Astrocyte of the spinal cord (primary cell): ENCODE results near the gene CSNK2A1.

Experiments used
- DNase-seq: peaks from one replicate; pipeline ENCODE4 v3.0.0; 2011; ENCODE audit warnings: low read depth, low spot score
- H3K4me3 ChIP-seq: 2 replicates; pipeline ENCODE4 v1.5.1; 2011; ENCODE audit warnings: low read depth, mild to moderate bottlenecking, low read length, moderate library complexity
- in situ Hi-C: cut with HindIII; loops from 2 replicates; pipeline ENCODE4 v1.10.0; 2017; ENCODE audit warnings: low sequenced_read_pairs
- TF ChIP-seq, protein P1 (sequence below): IDR thresholded peaks from 2 replicates; pipeline ENCODE4 v1.5.1; 2012; ENCODE audit warnings: low read depth, mild to moderate bottlenecking, low read length, inconsistent platforms

Gene CSNK2A1

DNA sequence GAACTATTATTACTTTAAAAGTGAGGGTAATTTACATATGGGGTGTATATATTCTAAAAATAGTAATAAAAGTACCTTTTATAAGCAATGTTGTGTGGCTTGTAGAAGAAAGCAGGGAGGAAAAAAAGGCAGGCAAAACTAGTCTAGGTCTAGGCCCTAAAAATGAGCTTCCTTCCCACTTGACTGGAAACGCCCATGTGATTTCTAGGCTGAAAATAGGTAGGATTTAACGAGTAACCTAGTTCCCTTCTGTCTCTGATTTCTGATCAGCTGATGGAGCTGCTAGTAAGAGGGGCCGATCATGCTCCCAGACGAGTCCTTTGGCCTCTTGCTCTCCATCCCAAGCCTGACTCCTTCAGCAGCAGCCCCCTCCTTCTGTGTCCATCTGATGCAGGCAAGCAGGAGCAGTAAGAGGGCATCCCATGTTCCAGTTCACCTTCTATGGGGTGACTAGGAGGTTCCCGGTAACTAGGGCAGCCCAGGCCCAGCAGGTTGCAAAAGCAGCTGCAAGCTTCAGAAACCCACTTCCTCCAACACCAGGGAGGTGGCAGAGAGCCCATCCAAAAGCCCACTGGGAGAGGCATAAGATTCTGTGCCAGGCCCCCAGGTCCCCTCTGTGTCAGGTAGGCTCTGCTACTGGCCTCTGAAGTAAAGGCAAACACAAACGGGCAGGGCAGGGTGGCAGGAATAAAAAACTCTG lies 105.7 kb downstream of the CSNK2A1 start:
- no peak overlapping the region for H3K4me3 ChIP-seq
- in situ Hi-C loops: no loop called here
- TF ChIP-seq, protein P1, sequence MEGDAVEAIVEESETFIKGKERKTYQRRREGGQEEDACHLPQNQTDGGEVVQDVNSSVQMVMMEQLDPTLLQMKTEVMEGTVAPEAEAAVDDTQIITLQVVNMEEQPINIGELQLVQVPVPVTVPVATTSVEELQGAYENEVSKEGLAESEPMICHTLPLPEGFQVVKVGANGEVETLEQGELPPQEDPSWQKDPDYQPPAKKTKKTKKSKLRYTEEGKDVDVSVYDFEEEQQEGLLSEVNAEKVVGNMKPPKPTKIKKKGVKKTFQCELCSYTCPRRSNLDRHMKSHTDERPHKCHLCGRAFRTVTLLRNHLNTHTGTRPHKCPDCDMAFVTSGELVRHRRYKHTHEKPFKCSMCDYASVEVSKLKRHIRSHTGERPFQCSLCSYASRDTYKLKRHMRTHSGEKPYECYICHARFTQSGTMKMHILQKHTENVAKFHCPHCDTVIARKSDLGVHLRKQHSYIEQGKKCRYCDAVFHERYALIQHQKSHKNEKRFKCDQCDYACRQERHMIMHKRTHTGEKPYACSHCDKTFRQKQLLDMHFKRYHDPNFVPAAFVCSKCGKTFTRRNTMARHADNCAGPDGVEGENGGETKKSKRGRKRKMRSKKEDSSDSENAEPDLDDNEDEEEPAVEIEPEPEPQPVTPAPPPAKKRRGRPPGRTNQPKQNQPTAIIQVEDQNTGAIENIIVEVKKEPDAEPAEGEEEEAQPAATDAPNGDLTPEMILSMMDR: no peak
- no peak for DNase-seq

DNA sequence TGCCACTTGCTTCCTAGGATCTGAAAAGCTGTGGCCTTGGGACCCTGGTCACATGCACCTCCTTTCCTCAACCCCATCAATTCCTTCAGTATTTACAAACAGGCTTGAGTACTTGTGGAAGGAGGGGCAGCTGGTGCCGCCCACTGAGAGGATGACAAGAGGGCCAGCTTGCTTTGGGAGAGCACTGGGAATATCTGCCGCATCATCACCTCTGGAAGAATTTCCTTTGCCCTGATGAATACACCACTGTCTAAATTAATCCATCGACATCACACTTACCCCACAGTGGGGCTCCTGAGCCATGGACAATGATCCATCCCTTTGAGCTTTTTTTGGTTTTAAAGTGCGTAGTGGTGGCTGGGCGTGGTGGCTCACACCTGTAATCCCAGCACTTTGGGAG lies 107.1 kb downstream of the CSNK2A1 start:
- no peak for DNase-seq
- TF ChIP-seq, protein P1: no peak
- no peak overlapping the region for H3K4me3 ChIP-seq
- in situ Hi-C loops: no loop called here

DNA sequence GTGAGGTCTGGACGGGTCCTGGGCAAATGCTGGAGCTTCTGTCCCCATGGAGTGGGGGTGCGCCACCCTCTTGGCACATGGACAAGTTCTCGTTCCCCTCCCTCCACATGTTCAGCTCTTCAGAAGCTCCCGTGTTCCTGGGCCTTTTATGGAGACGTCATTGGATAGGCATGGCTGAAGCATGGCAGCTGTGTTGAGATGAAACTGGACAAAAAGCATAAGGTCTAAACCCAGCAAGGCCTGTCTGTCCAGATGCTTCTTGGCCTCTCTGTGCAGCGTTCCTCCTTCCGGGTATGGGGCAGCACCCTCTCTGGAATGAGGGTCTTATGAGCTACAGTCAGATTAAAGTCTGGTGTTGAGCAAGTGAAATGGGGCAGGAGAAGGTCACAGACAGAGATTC lies 108.0 kb downstream of the CSNK2A1 start:
- TF ChIP-seq, protein P1: no peak
- H3K4me3 ChIP-seq: no peak overlapping the region
- in situ Hi-C loops: no loop called here
- no peak for DNase-seq

DNA sequence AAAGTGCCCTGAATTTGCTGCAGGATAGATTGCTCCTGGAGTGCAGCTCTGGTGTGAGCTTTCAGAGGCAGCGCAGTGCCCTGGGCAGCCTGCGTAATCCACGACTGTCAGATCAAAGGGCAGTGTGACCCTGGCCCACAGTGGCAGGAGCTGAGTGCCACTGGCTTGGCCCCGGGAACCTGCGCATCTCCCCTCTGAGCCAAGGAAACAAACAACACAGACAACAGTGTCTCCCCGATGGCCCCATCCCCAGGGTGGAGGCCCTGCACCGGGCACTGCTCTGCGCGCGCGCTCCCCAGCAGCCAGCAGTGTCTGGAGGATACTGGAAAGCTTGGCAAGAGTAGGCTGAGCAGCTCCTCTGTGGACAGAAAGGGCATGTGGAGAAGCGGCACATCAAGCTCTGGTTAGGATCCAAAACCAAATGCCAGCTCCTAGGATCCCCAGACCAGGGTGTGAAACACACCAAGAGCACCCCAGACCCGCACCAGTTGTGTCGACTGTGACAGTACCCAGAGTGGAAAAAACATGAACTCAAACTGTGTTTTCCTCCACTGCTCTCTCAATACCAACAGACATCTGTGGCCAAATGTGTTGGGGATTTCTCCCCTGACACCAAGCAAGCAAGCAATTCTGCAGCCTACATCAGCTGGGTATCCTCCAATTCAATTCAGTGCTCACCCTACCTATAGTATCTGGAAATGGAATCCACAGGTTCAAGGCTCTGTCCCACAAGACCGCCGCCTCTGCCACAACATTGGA lies 108.8 kb downstream of the CSNK2A1 start:
- TF ChIP-seq, protein P1: no peak
- no peak for DNase-seq
- in situ Hi-C loops: no loop called here
- no peak overlapping the region for H3K4me3 ChIP-seq

- DNase-seq: no peak
- no peak overlapping the region for H3K4me3 ChIP-seq
- in situ Hi-C loops: no loop called here
- TF ChIP-seq, protein P1: no peak
Measured at GRCh38 chr20:434221-434620, 109.4 kb downstream of the CSNK2A1 start.

DNA sequence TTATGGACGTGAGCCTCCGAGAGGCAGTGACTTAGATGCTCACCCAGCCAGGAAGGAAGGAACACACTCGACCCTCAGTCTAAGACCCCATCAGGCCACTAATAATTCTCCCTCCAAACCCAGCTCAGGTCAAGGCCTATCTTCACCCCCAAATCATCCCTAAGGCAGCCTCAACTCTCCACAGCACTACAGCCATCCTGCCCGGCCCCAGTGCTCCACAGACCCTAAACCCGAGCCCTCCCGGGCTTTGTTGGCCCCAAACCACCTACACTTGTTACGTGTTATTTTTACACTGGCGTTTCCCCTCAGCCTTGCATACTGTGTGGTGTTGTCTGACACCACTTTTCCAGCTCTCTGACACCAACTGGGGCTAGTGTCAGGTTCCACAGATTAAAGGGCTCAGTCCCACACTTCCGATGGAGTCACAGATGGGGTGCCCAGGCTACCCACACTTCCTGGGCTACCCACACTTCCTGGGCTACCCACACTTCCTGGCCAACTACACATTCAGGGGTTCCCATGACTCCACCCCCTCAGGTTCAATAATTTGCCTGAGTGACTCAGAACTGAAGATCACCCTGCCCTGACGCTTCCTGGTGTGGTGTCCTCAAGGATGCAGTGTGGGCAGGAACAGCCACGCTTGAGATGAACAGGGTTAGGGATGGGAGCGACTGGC lies 110.2 kb downstream of the CSNK2A1 start:
- no peak overlapping the region for H3K4me3 ChIP-seq
- DNase-seq: no peak
- in situ Hi-C loops: no loop called here
- TF ChIP-seq, protein P1: no peak
